Germinal center (tissue), 1 donor: ENCODE results near the gene PHACTR1.
"Not testable (repeated sequence)": the region's sequence is repeated elsewhere in the genome, so short reads cannot be mapped to it uniquely, and the experiment has no call there.

Source experiments
- DNase-seq: peaks from one replicate; pipeline ENCODE4 v3.0.0; 2012; ENCODE audit warnings: mixed read lengths, low spot score

PHACTR1 gene

GRCh38 chr6:12903246-12903645 is 186.7 kb downstream of the PHACTR1 start:
- no peak for DNase-seq

- no peak for DNase-seq
Measured at GRCh38 chr6:12909833-12910232, 193.3 kb downstream of the PHACTR1 start.

- DNase-seq: no peak
Measured at GRCh38 chr6:12911427-12911826, 194.9 kb downstream of the PHACTR1 start.

GRCh38 chr6:12913201-12913600 is 196.6 kb downstream of the PHACTR1 start:
- no peak for DNase-seq

GRCh38 chr6:12916006-12916405 is 199.4 kb downstream of the PHACTR1 start:
- DNase-seq: no peak

- DNase-seq: no peak
Measured at GRCh38 chr6:12916420-12917136, 200.0 kb downstream of the PHACTR1 start.

GRCh38 chr6:12921467-12921866 is 204.9 kb downstream of the PHACTR1 start:
- no peak for DNase-seq

- no peak for DNase-seq
Measured at GRCh38 chr6:12923644-12924235, 207.2 kb downstream of the PHACTR1 start.

GRCh38 chr6:12924911-12925310 is 208.3 kb downstream of the PHACTR1 start:
- DNase-seq: no peak

GRCh38 chr6:12927746-12928145 is 211.2 kb downstream of the PHACTR1 start:
- DNase-seq: no peak

- no peak for DNase-seq
Measured at GRCh38 chr6:12929678-12930077, 213.1 kb downstream of the PHACTR1 start.

GRCh38 chr6:12931639-12932038 is 215.1 kb downstream of the PHACTR1 start:
- DNase-seq: no peak

GRCh38 chr6:12935637-12936036 is 219.1 kb downstream of the PHACTR1 start:
- no peak for DNase-seq

GRCh38 chr6:12937971-12938370 is 221.4 kb downstream of the PHACTR1 start:
- no peak for DNase-seq

- no peak for DNase-seq
Measured at GRCh38 chr6:12939314-12939713, 222.7 kb downstream of the PHACTR1 start.

GRCh38 chr6:12941422-12941821 is 224.9 kb downstream of the PHACTR1 start:
- no peak for DNase-seq

- DNase-seq: no peak
Measured at GRCh38 chr6:12943549-12943948, 227.0 kb downstream of the PHACTR1 start.

- DNase-seq: no peak
Measured at GRCh38 chr6:12944001-12944400, 227.4 kb downstream of the PHACTR1 start.

- not testable (repeated sequence) for DNase-seq
Measured at GRCh38 chr6:12944528-12944927, 228.0 kb downstream of the PHACTR1 start.

- DNase-seq: no peak
Measured at GRCh38 chr6:12947151-12947871, 230.7 kb downstream of the PHACTR1 start.

- no peak for DNase-seq
Measured at GRCh38 chr6:12947967-12948366, 231.4 kb downstream of the PHACTR1 start.

- DNase-seq: no peak
Measured at GRCh38 chr6:12950976-12951375, 234.4 kb downstream of the PHACTR1 start.

GRCh38 chr6:12951415-12951814 is 234.8 kb downstream of the PHACTR1 start:
- DNase-seq: no peak
